ENCODE results near the gene MBD1.

- TF ChIP-seq CTCF (IDR thresholded peaks at IDR 0.05) (no peak), USF1 (IDR thresholded peaks at IDR 0.05; ENCODE audit: borderline replicate concordance, low read depth) (no peak), MEF2A (IDR thresholded peaks at IDR 0.05; ENCODE audit: borderline replicate concordance, low read depth) (no peak), SMC3 (IDR thresholded peaks at IDR 0.05; ENCODE audit: low read depth, low read length) (no peak), POLR2AphosphoS5 (IDR thresholded peaks at IDR 0.05; ENCODE audit: low read depth, low read length) (no peak), REST (IDR thresholded peaks at IDR 0.05; ENCODE audit: low read depth, low read length) (no peak), RFX5 (IDR thresholded peaks at IDR 0.05; ENCODE audit: low read length) (no peak), EZH2phosphoT487 (IDR thresholded peaks at IDR 0.05; ENCODE audit: borderline replicate concordance, low read depth) (no peak)
Measured at GRCh38 chr18:50330176-50330575, 48.9 kb upstream of the MBD1 start.

Measured in SK-N-SH (cell line).